ENCODE results near the gene KRT80. TPM values are rescaled to one million over a fixed set of nuclear protein-coding genes. Genes with fewer than 3 reads are reported as not detected.
A peak's percentile ranks its signal among the peaks of the same experiment; 100 is the strongest.

Gene KRT80
- total RNA-seq, 1 donor from 2014 or later, result 4.6 TPM

GRCh38 chr12:52155048-52155868 is 36.6 kb downstream of the KRT80 start:
- DNase-seq (ENCODE audit: low spot score), result peak; percentile 69

DNA sequence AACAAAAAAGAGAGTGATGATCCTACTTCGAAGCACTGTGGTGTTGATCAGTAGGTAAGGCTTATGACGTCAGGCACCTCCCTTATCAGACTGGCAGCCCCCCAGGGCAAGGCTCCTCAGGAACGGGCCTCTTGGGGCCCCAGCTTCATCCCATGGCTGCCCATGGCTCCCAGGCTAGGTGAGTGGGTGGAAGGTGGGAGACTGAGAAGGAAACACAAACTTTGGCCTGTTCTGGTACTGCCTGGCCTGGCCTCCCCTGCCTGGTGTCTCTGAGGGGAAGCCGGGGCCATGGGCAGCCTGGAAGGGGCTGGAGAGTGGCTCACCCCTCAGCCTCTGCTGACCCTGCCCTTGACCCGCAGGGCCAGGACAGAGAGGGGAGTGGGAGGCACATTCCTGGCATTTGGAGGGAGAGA is 38.9 kb downstream of the KRT80 start:
- DNase-seq (ENCODE audit: low spot score), result no peak

DNA sequence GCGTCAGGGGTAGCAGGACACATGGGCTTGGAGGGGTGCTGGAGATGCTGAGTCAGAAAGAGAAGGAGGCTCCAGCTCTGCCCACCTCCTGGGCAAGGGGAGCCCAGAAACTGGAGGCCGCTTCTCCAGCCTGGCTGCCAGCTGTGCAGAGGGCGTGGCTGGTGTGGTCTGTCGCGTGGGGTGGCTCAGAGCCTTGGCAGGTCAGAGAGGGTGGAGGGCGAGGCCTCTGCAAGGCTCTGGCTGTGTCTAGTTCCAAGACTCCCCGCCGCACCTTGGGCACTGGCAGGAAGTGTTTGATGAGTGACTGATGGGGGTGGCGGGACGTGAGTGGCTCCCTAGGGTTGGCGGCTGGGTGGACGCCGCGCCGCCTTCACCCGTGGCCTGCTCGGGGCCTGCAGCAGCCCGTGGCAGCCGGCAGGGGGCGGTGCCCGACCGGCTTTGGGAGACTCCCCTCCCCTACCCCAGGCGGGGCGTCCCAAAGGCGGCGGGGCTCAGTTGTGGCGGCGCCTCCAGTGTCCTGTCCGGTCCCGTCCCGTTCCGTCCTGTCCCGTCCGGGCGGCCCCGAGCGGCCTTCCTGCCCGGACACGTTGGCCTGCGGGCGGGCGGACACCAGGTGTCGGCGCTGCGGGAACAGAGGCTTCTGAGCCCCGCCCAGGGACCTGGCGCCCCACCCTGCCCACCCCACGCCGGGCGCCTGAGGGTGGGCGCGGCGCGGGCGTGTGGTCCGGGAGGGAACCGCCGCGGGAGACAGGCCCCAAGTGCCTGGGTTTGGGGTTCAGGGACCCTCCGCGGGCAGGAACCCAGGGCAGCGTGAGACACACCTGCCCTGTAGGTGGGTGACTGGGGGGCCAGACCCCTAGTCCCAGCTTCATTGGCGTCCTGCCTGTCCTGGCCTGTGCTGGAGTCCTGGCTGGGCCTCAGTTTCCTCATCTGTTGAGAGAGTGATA is 39.7 kb downstream of the KRT80 start:
- DNase-seq (ENCODE audit: low spot score), result peak; percentile 86

- no peak for DNase-seq (ENCODE audit: low spot score)
Observed at GRCh38 chr12:52151153-52151836, 40.5 kb downstream of the KRT80 start.

- DNase-seq (ENCODE audit: low spot score), result no peak
Observed at GRCh38 chr12:52149651-52150241, 42.1 kb downstream of the KRT80 start.

DNA sequence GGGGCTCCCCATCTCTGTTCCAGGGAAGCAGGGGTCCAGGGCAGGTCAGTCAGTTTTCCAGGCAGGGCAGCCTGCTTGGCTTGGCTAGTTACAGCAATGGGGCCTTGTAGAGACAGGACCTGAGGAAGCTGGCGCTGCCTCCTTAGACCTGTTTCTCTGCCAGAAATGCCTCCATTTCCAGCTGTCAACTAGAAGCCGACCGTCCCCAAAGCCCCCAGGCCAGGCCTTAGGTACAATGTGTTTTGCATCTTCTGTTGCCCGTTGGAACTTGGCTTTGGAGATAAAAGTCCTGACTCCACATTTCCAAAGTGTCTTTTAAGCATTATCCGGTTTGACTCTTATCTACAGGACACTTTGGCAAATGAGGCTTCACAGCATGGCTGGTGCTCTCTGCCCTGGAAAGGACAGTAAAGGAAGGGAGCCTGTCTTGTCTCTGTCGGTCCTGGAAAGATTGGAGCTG is 42.6 kb downstream of the KRT80 start:
- DNase-seq (ENCODE audit: low spot score), result no peak

GRCh38 chr12:52148464-52149181 is 43.2 kb downstream of the KRT80 start:
- peak; percentile 86 for DNase-seq (ENCODE audit: low spot score)

GRCh38 chr12:52147964-52148463 is 43.8 kb downstream of the KRT80 start:
- DNase-seq (ENCODE audit: low spot score), result no peak

DNA sequence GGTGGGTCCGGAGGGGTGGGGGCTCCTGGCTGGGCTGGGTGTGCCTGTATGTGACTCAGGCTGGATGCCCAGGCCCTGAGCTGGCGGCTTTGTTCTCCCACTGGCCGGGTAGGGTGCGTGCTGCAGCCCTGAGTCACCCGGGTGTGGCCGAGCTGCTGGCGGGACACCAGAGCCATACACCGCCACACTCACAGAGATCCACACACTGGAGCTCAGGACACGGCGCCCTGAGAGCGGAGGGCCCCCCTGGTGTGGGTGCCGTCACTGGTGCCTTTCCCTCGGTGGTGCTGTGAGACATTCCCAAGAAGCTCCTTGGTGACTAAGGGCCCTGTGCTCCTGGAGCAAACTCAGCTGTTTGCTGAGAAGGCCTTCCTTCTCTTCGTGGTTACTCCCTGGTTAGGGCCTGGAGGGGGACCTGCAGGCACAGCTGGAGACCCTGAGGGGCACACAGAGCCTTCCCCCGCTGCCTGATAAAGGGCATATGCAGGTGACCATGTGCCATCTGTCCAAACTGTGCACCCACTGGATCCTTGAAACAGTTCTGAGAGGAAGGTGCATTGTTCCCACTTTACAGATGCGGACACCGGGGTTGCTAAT is 44.3 kb downstream of the KRT80 start:
- peak; percentile 95 for DNase-seq (ENCODE audit: low spot score)

GRCh38 chr12:52146822-52147366 is 44.9 kb downstream of the KRT80 start:
- DNase-seq (ENCODE audit: low spot score), result no peak

- no peak for DNase-seq (ENCODE audit: low spot score)
Observed at GRCh38 chr12:52146089-52146821, 45.6 kb downstream of the KRT80 start.

DNA sequence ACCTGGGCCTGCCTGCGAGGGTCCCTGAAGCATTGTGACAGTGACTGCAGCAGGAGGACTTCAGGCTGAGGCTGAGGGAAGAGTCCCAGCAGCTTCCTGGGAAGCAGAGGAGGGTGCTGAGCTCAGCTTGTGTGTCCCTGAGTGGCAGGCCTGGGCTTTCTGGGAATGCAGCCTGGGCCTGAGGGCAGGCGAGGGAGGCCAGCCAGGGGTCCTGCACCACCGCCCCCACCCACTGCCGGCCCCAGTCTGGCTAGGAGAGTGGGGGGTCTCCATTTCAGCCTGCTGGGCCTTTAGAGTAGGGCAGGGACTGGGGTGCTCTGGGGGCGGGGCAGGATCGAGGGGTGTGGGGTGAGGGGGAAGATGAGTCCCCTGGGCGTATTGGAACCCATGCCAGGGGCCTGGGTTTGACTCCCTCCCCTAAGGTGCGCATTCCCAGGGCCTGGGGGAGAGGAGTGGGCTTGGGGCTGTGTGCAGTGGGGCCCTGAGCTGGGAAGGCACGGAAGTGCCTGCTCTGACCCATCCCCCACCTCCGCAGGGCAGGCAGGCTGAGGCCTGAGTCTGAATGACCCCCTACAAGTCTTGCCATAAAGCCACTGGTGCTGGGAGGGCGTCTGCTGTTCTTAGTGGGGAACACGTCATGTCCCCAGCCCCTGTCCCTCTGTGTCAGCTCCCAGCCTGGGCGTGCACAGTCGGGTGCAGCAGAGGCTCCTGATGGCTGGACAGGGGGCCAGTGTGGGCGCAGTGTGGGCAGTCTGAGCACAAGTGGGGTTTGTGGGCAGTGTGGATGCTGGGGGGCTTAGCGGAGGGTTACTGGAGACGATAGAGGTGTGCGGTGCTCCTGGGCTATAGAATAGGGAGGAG is 46.4 kb downstream of the KRT80 start:
- no peak for DNase-seq (ENCODE audit: low spot score)

- DNase-seq (ENCODE audit: low spot score), result no peak
Observed at GRCh38 chr12:52144512-52145227, 47.1 kb downstream of the KRT80 start.

GRCh38 chr12:52142431-52142830 is 49.4 kb downstream of the KRT80 start:
- no peak for DNase-seq (ENCODE audit: low spot score)

DNA sequence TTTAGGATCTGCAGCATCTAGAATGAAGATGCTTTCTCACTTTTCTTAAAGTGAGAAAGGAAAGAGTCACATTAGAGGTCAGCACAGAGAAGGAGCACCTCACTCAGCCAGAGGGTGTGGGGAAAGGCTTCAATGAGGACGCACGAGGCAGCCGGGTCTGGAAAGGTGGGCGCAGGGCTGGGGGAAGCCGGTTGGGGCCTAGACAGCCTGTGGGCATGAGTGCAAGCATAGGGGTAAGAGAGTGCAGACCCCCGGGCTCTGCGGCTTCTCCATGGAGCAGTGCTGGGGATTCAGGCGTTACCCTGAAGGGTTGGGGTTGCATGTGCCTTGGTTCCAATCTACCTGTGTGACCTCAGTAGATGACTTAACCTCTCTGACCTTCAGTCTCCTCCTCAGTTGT is 49.9 kb downstream of the KRT80 start:
- DNase-seq (ENCODE audit: low spot score), result no peak

DNA sequence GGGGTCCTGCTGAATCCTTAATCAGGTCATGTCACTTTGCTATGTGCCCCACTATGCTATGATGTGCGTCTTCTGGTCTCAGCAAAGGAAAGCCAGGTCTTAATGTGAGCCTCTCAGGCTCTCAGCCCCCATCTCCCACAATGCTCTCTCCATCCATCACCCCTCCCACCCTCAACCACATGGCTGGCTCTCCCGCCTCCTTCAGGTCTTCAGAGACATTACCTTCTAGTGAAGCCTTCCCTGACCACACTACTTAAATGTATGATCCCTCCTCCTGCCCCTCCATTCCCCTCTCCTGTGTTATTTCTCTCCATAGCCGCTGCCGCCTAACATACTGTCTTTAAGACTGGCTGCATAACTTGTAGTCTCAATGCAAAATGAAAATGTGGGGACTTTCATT is 50.5 kb downstream of the KRT80 start:
- no peak for DNase-seq (ENCODE audit: low spot score)

DNA sequence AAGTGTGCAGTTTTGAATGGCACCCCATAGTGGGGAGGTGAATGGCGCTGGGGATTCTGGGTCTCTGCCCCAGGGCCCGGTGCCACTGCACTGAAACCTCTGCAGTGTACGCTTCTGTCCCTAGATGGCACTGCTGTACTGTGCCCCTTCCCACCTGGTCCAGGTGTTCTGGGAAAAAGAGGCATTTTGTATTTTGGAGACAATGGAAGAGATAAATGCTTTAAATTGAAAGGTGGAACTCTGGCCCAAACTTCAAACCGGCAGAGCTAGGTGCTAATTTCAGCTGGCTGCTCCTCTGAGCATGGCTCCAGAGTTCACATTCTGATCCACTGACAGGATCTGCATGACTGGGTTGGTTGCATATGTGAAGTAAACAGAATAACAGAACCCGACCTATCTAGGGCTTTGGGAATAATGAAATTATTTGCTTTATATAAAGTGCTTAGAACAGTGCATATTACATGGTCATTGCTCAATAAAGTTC is 52.2 kb downstream of the KRT80 start:
- no peak for DNase-seq (ENCODE audit: low spot score)
